ENCODE data around the gene MICAL1. TPM values are rescaled to one million over a fixed set of nuclear protein-coding genes. Genes with fewer than 3 reads are reported as not detected.

MICAL1 gene
- total RNA-seq, 4 donors from 2014 or later: 14.3 to 33.6 (median 21.7) TPM

GRCh38 chr6:109475625-109476024, 20.1 kb upstream of the MICAL1 start:
- Histone ChIP-seq H3K4me3 (replicated peaks in 1 of 3) (no peak overlapping the region), H3K36me3 (peaks cover 27 to 34% of the 10 kb centered on the region in 2 donors), H3K27me3 (no peaks in the 10 kb centered on the region), H3K27ac (no peak overlapping the region), H3K4me1 (peaks cover 17 to 34% of the 10 kb centered on the region in 2 donors), H3K9me3 (no peaks in the 10 kb centered on the region)
- TF ChIP-seq CTCF (IDR thresholded peaks at IDR 0.05): no peak
- no peak for TF ChIP-seq POLR2A (IDR thresholded peaks at IDR 0.05)
- no peak for DNase-seq
- intact Hi-C loops (cut with DNase I): no loop called here
- 98 to 99% methylated on average over 2 of the region's 2 CpGs for WGBS, 2 donors

GRCh38 chr6:109474995-109475394, 19.4 kb upstream of the MICAL1 start:
- intact Hi-C loops (cut with DNase I): no loop called here
- Histone ChIP-seq H3K4me1 (peaks cover 10 to 28% of the 10 kb centered on the region in 2 donors), H3K27me3 (no peaks in the 10 kb centered on the region), H3K9me3 (no peaks in the 10 kb centered on the region), H3K27ac (no peak overlapping the region), H3K36me3 (peaks cover 27 to 39% of the 10 kb centered on the region in 2 donors), H3K4me3 (replicated peaks in 1 of 3) (no peak overlapping the region)
- 96 to 98% methylated on average over 4 of the region's 4 CpGs for WGBS, 2 donors
- no peak for DNase-seq
- TF ChIP-seq CTCF (IDR thresholded peaks at IDR 0.05) (no peak), POLR2A (IDR thresholded peaks at IDR 0.05) (no peak)

- Histone ChIP-seq H3K27me3 (no peaks in the 10 kb centered on the region), H3K4me3 (replicated peaks in 1 of 3) (no peak overlapping the region), H3K27ac (no peak overlapping the region), H3K9me3 (no peaks in the 10 kb centered on the region), H3K4me1 (peaks cover 0 to 12% of the 10 kb centered on the region in 2 donors), H3K36me3 (peaks cover 27 to 39% of the 10 kb centered on the region in 2 donors)
- intact Hi-C loops (cut with DNase I): no loop called here
- no peak for TF ChIP-seq POLR2A (IDR thresholded peaks at IDR 0.05)
- TF ChIP-seq CTCF (IDR thresholded peaks at IDR 0.05): no peak
- whole genome bisulfite sequencing, 2 donors: 92 to 96% methylated on average over 3 of the region's 3 CpGs
- no peak for DNase-seq
Measured at GRCh38 chr6:109473120-109473519, 17.5 kb upstream of the MICAL1 start.

GRCh38 chr6:109472132-109472995, 16.8 kb upstream of the MICAL1 start:
- H3K36me3 ChIP-seq: peaks cover 27 to 40% of the 10 kb centered on the region in 2 donors
- no peaks in the 10 kb centered on the region for H3K27me3 ChIP-seq
- H3K4me3 ChIP-seq (replicated peaks in 1 of 3): no peak overlapping the region
- TF ChIP-seq POLR2A (IDR thresholded peaks at IDR 0.05): no peak
- TF ChIP-seq CTCF (IDR thresholded peaks at IDR 0.05): peak in 2 of 6 experiments; percentile 21 to 25
- no peak overlapping the region for H3K27ac ChIP-seq
- 76 to 79% methylated on average over 9 of the region's 9 CpGs for WGBS, 2 donors
- no peaks in the 10 kb centered on the region for H3K9me3 ChIP-seq
- peak; percentile 84 to 88 for DNase-seq
- peaks cover 0 to 4% of the 10 kb centered on the region in 2 donors for H3K4me1 ChIP-seq
- intact Hi-C loops (cut with DNase I): no loop called here

Data from thyroid gland (tissue), 4 donors.